HL-60 (cell line): ENCODE results near the gene CACNG3.
"Not testable (repeated sequence)": the region's sequence is repeated elsewhere in the genome, so short reads cannot be mapped to it uniquely, and the experiment has no call there.

Experiments used
- DNase-seq, 2 experiments: peaks; one replicate each; pipeline ENCODE4 v3.0.0-alpha.2; 2010 to 2020; ENCODE audit warnings: low read depth in 1 of 2, low spot score in 1 of 2
- H3K27ac ChIP-seq: fragments of 250-450 bp; sonication (Bioruptor Pico); replicated peaks from 2 replicates; pipeline ENCODE4 v1.5.1; 2020; ENCODE audit warnings: mild to moderate bottlenecking, moderate library complexity
- H3K27me3 ChIP-seq: fragments of 250-450 bp; sonication (Bioruptor Pico); 2 replicates; pipeline ENCODE4 v1.5.1; 2021; ENCODE audit warnings: mild to moderate bottlenecking, moderate library complexity; ENCODE audit not compliant: insufficient read depth, poor library complexity, severe bottlenecking
- H3K4me3 ChIP-seq: replicated peaks from 2 replicates; pipeline ENCODE4 v1.5.1; 2011; ENCODE audit warnings: mild to moderate bottlenecking, control low read depth, low read length; ENCODE audit not compliant: insufficient read depth
- GABPA ChIP-seq: IDR thresholded peaks from 2 replicates; pipeline ENCODE4 v1.6.1; 2012; ENCODE audit warnings: low read depth
- POLR2AphosphoS5 ChIP-seq: IDR thresholded peaks from 2 replicates; pipeline ENCODE4 v1.6.1; 2012; ENCODE audit warnings: low read depth
- SPI1 ChIP-seq: IDR thresholded peaks from 2 replicates; pipeline ENCODE4 v1.6.1; 2012; ENCODE audit warnings: low read depth, mild to moderate bottlenecking, borderline replicate concordance
- TF ChIP-seq, protein P1 (sequence below): IDR thresholded peaks from 2 replicates; pipeline ENCODE4 v1.6.1; 2012; ENCODE audit warnings: low read depth; ENCODE audit not compliant: insufficient replicate concordance
- TF ChIP-seq, protein P2 (sequence below): IDR thresholded peaks from one replicate; pipeline ENCODE4 v1.5.1; 2011; ENCODE audit warnings: low read length, control low read depth, inconsistent platforms; ENCODE audit not compliant: insufficient read depth

Gene CACNG3

DNA sequence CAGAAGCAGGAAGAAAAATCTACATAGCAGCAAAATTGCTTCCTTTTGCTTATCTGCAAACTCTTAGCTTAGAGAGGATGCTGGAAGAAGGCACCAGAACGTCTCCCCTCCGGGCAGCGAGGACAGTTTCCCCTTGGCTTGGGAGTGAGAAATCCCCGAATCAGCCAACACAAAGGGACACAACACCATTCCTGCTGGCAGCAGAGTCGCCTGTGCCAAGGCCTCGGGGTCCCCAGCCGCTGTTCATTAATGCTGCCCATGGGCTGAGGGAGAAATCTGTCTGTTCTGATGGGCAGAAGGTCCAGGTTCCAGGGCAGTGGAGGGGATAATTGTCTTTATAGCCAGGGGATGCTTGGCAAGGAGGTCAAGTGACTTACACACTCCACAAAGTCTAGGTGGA, 38.0 kb downstream of the CACNG3 start:
- no peaks in the 10 kb centered on the region for H3K27me3 ChIP-seq
- TF ChIP-seq, protein P1, sequence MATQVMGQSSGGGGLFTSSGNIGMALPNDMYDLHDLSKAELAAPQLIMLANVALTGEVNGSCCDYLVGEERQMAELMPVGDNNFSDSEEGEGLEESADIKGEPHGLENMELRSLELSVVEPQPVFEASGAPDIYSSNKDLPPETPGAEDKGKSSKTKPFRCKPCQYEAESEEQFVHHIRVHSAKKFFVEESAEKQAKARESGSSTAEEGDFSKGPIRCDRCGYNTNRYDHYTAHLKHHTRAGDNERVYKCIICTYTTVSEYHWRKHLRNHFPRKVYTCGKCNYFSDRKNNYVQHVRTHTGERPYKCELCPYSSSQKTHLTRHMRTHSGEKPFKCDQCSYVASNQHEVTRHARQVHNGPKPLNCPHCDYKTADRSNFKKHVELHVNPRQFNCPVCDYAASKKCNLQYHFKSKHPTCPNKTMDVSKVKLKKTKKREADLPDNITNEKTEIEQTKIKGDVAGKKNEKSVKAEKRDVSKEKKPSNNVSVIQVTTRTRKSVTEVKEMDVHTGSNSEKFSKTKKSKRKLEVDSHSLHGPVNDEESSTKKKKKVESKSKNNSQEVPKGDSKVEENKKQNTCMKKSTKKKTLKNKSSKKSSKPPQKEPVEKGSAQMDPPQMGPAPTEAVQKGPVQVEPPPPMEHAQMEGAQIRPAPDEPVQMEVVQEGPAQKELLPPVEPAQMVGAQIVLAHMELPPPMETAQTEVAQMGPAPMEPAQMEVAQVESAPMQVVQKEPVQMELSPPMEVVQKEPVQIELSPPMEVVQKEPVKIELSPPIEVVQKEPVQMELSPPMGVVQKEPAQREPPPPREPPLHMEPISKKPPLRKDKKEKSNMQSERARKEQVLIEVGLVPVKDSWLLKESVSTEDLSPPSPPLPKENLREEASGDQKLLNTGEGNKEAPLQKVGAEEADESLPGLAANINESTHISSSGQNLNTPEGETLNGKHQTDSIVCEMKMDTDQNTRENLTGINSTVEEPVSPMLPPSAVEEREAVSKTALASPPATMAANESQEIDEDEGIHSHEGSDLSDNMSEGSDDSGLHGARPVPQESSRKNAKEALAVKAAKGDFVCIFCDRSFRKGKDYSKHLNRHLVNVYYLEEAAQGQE: no peak
- TF ChIP-seq POLR2AphosphoS5 (no peak), SPI1 (no peak), GABPA (no peak)
- no peak for DNase-seq
- no peak overlapping the region for H3K4me3 ChIP-seq
- no peak overlapping the region for H3K27ac ChIP-seq

DNA sequence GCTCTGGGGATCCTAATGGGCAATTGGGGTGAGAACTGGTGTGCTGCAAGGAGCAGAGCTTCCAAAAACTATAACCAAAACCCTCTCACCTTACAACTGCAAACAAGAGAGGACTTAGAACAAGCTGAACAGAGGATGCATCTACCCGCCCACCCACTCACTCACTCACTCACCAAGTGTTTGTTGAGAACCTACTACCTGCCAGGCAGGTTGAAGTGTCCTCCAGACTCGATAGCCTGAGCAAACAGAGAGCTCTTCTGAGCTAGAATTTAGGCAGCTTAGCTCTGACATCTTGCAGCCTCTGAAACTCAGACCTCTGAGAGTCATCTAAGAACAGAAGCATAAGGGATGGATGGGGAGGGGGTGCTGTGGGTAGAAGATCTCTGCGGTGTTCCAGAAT, 41.2 kb downstream of the CACNG3 start:
- TF ChIP-seq SPI1 (no peak), GABPA (no peak), POLR2AphosphoS5 (no peak)
- TF ChIP-seq, protein P2, sequence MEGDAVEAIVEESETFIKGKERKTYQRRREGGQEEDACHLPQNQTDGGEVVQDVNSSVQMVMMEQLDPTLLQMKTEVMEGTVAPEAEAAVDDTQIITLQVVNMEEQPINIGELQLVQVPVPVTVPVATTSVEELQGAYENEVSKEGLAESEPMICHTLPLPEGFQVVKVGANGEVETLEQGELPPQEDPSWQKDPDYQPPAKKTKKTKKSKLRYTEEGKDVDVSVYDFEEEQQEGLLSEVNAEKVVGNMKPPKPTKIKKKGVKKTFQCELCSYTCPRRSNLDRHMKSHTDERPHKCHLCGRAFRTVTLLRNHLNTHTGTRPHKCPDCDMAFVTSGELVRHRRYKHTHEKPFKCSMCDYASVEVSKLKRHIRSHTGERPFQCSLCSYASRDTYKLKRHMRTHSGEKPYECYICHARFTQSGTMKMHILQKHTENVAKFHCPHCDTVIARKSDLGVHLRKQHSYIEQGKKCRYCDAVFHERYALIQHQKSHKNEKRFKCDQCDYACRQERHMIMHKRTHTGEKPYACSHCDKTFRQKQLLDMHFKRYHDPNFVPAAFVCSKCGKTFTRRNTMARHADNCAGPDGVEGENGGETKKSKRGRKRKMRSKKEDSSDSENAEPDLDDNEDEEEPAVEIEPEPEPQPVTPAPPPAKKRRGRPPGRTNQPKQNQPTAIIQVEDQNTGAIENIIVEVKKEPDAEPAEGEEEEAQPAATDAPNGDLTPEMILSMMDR: no peak
- TF ChIP-seq, protein P1: no peak
- Histone ChIP-seq H3K27ac (no peak overlapping the region), H3K4me3 (no peak overlapping the region), H3K27me3 (no peaks in the 10 kb centered on the region)
- no peak for DNase-seq

DNA sequence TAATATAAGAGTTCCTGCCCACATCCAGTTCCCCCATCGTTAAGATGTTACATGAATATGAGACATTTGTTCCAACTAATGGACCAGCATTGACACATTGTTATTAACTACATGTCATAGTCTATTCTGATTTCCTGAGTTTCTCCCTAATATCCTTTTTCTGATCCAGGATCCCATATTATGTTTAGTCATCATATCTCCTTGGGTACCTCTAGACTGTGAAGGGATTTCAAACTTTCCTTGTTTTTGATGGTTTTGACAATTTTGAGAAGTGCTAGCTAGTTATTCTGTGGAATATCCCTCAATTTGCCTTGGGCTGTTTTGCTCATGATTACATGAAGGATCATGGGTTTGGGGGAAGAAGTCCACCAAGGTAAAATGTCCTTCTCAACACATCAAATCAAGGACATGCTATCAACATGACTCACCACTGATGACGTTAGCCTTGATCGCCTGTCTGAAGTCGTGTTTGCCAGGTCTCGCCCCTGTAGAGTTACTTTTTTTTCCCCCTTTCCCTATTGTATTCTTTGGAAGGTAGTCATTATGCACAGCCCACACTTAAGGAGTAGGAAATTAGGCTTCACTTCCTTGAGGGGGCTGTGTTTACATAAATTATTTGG, 42.5 kb downstream of the CACNG3 start:
- H3K4me3 ChIP-seq: no peak overlapping the region
- H3K27me3 ChIP-seq: no peaks in the 10 kb centered on the region
- TF ChIP-seq GABPA (no peak), POLR2AphosphoS5 (no peak), SPI1 (no peak)
- TF ChIP-seq, protein P1: no peak
- TF ChIP-seq, protein P2: no peak
- no peak overlapping the region for H3K27ac ChIP-seq
- DNase-seq: no peak

DNA sequence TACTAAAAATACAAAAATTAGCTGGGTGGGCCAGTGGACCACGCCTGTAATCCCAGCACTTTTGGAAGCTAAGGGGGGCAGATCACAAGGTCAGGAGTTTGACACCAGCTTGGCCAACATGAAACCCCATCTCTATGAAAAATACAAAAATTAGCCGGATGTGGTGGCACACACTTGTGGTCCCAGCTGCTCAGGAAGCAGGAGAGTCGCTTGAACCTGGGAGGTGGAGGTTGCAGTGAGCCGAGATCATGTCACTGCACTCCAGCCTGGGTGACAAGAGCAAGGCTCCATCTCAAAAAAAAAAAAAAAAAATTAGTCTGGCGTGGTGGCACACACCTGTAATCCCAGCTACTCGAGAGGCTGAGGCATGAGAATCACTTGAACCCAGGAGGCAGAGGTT, 44.6 kb downstream of the CACNG3 start:
- not testable (repeated sequence) for H3K4me3 ChIP-seq, DNase-seq, H3K27me3 ChIP-seq, H3K27ac ChIP-seq
